GM12874 (cell line): ENCODE data around the gene PRKN.

Experiments
- CTCF ChIP-seq: IDR thresholded peaks from 2 replicates; pipeline ENCODE4 v1.5.1; 2011; ENCODE audit warnings: low read depth, mild to moderate bottlenecking, control low read depth, low read length, moderate library complexity; ENCODE audit not compliant: insufficient read depth

PRKN gene

GRCh38 chr6:162685586-162685985 lies 42.0 kb downstream of the PRKN start:
- no peak for TF ChIP-seq CTCF

- no peak for TF ChIP-seq CTCF
These were observed 42.6 kb downstream of the PRKN start for GRCh38 chr6:162684961-162685360.

- no peak for TF ChIP-seq CTCF
These were observed 43.5 kb downstream of the PRKN start for GRCh38 chr6:162684052-162684451.

- TF ChIP-seq CTCF, result no peak
These were observed 44.4 kb downstream of the PRKN start for GRCh38 chr6:162683135-162683534.

- TF ChIP-seq CTCF, result no peak
These were observed 46.1 kb downstream of the PRKN start for GRCh38 chr6:162681447-162681846.

- TF ChIP-seq CTCF, result no peak
These were observed 46.7 kb downstream of the PRKN start for GRCh38 chr6:162680871-162681270.

GRCh38 chr6:162680367-162680766 lies 47.2 kb downstream of the PRKN start:
- TF ChIP-seq CTCF, result no peak

- TF ChIP-seq CTCF, result no peak
These were observed 47.9 kb downstream of the PRKN start for GRCh38 chr6:162679681-162680080.
